Endothelial cell of umbilical vein (primary cell): Measurements from ENCODE around the gene WDR90. TPM values are rescaled to one million over a fixed set of nuclear protein-coding genes. Genes with fewer than 3 reads are reported as not detected.
A peak's percentile ranks its signal among the peaks of the same experiment; 100 is the strongest.

Experiments
- BruUV-seq: library from RNA; stranded (reverse); fragments of 400-500 nt; replicated peaks from 2 replicates; lab custom pipeline; 2021; lab: Mats Ljungman, UMichigan
- CTCF ChIA-PET: fragments of 300-600, 350-600 bp; sonication (Branson Sonifier 250); formaldehyde crosslinking; loops from one replicate; lab custom pipeline; 2021; ENCODE audit warnings: antibody characterized with exemption, inconsistent platforms; lab: Charles Lee
- POLR2A ChIA-PET: fragments of 300-600, 350-600 bp; sonication (Branson Sonifier 250); formaldehyde crosslinking; loops from one replicate; lab custom pipeline; 2021; ENCODE audit warnings: antibody characterized with exemption, inconsistent platforms; lab: Charles Lee
- DNase-seq: peaks from one replicate; pipeline ENCODE4 v3.0.0-alpha.2; 2011; ENCODE audit warnings: low read depth, low spot score
- FAIRE-seq: peaks from 2 replicates; lab custom pipeline; 2011; peaks lifted over from hg19 to GRCh38; lab: Jason Lieb, UNC
- H2AFZ ChIP-seq: 2 replicates; pipeline ENCODE4 v1.6.0; 2012; ENCODE audit warnings: low read depth, low read length, control low read depth, inconsistent platforms
- H3K27ac ChIP-seq: 2 replicates; pipeline ENCODE4 v1.5.1; 2011; ENCODE audit warnings: low read depth, mild to moderate bottlenecking, control low read depth, low read length, moderate library complexity; ENCODE audit not compliant: insufficient read depth
- H3K27me3 ChIP-seq, 2 experiments: 2 replicates each; pipeline versions ENCODE4 v1.6.0 to v1.6.1; 2011; ENCODE audit warnings: low read length in 2 of 2, mixed read lengths in 1 of 2; ENCODE audit not compliant: control insufficient read depth in 2 of 2, insufficient read depth in 2 of 2
- H3K36me3 ChIP-seq, 2 experiments: 2 replicates in 1 of 2; 3 replicates in 1 of 2; pipeline ENCODE4 v1.5.1; 2011; ENCODE audit warnings: low read length in 2 of 2, mild to moderate bottlenecking in 1 of 2, moderate library complexity in 1 of 2; ENCODE audit not compliant: control insufficient read depth in 2 of 2, insufficient read depth in 2 of 2; ENCODE audit errors: extremely low read depth in 1 of 2
- H3K4me1 ChIP-seq: 3 replicates; pipeline ENCODE4 v1.5.1; 2011; ENCODE audit warnings: mild to moderate bottlenecking, low read length; ENCODE audit not compliant: control insufficient read depth, insufficient read depth; ENCODE audit errors: extremely low read depth
- H3K4me2 ChIP-seq: 2 replicates; pipeline ENCODE4 v1.6.1; 2011; ENCODE audit warnings: low read length, control low read depth, mixed read lengths; ENCODE audit not compliant: insufficient read depth
- H3K4me3 ChIP-seq, 3 experiments: fragments of 200-600 bp in 1 of 3; sonication (generic), shearing (Covaris generic) in 1 of 3; replicated peaks in 1 of 3; 2 replicates each; pipeline ENCODE4 v1.5.1; 2011 to 2016; ENCODE audit warnings: control low read depth in 3 of 3, low read length in 3 of 3, mild to moderate bottlenecking in 2 of 3, inconsistent platforms in 1 of 3, low read depth in 1 of 3, moderate library complexity in 1 of 3; ENCODE audit not compliant: insufficient read depth in 1 of 3
- H3K79me2 ChIP-seq: 2 replicates; pipeline ENCODE4 v1.6.0; 2012; ENCODE audit warnings: low read length, inconsistent platforms; ENCODE audit not compliant: control insufficient read depth, insufficient read depth
- H3K9ac ChIP-seq: replicated peaks from 2 replicates; pipeline ENCODE3; 2011; ENCODE audit warnings: low read length, control low read depth; ENCODE audit not compliant: insufficient read depth; ENCODE audit errors: extremely low read depth
- H3K9me1 ChIP-seq: replicated peaks from 3 replicates; pipeline ENCODE4 v1.6.0; 2011; ENCODE audit warnings: mild to moderate bottlenecking, low read length; ENCODE audit not compliant: control insufficient read depth, insufficient read depth; ENCODE audit errors: extremely low read depth
- H3K9me3 ChIP-seq: replicated peaks from 2 replicates; pipeline ENCODE4 v1.5.1; 2012; ENCODE audit warnings: low read length, inconsistent platforms; ENCODE audit not compliant: control insufficient read depth, insufficient read depth
- H4K20me1 ChIP-seq: replicated peaks from 2 replicates; pipeline ENCODE3; 2011; ENCODE audit warnings: mild to moderate bottlenecking, low read length; ENCODE audit not compliant: control insufficient read depth, insufficient read depth; ENCODE audit errors: extremely low read depth
- EZH2 ChIP-seq: IDR thresholded peaks from 2 replicates; pipeline ENCODE4 v1.6.1; 2012; ENCODE audit warnings: borderline replicate concordance, low read depth, mild to moderate bottlenecking, moderate library complexity, low read length, inconsistent platforms; ENCODE audit not compliant: severe bottlenecking
- FOS ChIP-seq: IDR thresholded peaks from 2 replicates; pipeline ENCODE4 v1.6.1; 2011; ENCODE audit warnings: mild to moderate bottlenecking, low read length, moderate library complexity, borderline replicate concordance; ENCODE audit not compliant: insufficient read depth
- GATA2 ChIP-seq: IDR thresholded peaks from 2 replicates; pipeline ENCODE4 v1.7.0; 2011; ENCODE audit warnings: low read depth, mild to moderate bottlenecking, moderate library complexity, mixed read lengths, low read length; ENCODE audit not compliant: insufficient read length, insufficient read depth
- JUN ChIP-seq: IDR thresholded peaks from 2 replicates; pipeline ENCODE4 v1.6.1; 2011; ENCODE audit warnings: borderline replicate concordance, low read depth; ENCODE audit not compliant: insufficient read length, insufficient read depth
- MAX ChIP-seq: IDR thresholded peaks from 2 replicates; pipeline ENCODE4 v1.6.1; 2011; ENCODE audit not compliant: insufficient read depth, insufficient read length
- MYC ChIP-seq: IDR thresholded peaks from one replicate; pipeline ENCODE4 v1.6.1; 2011; ENCODE audit warnings: mild to moderate bottlenecking, low read depth, low read length
- POLR2AphosphoS5 ChIP-seq: IDR thresholded peaks from 2 replicates; pipeline ENCODE4 v1.6.1; 2012; ENCODE audit warnings: low read depth, mild to moderate bottlenecking, control low read depth, low read length, moderate library complexity; ENCODE audit not compliant: insufficient read depth
- dilution Hi-C: fragments of 300-500 bp; cut with MboI; formaldehyde crosslinking; loops from one replicate; pipeline ENCODE4 v1.15.0; 2019; ENCODE audit warnings: low sequenced_read_pairs; ENCODE audit not compliant: extremely low pct_ligation_motif_present
- intact Hi-C: fragments of 100-400 bp; cut with micrococcal nuclease; formaldehyde crosslinking; loops from one replicate; pipeline ENCODE4 v1.10.0; 2022
- polyA plus RNA-seq, 4 experiments: library from polyadenylated mRNA; depleted of rRNA in 3 of 4; stranded (reverse) in 3 of 4; unstranded in 1 of 4; fragments of >200 nt; gene quantifications; 2 replicates each; pipeline versions ENCODE4 v1.2.1 to v1.2.3, GENCODE V29; 2011 to 2012; ENCODE audit warnings: missing spikeins in 1 of 4
- total RNA-seq: library from RNA; stranded (reverse); gene quantifications from 2 replicates; pipeline ENCODE4 v1.2.3, GENCODE V29; 2021

The WDR90 gene
- total and polyA plus RNA-seq, 2 donors (not counting 3 experiments of a cell fraction or from before 2014, with no cell fraction given), result 22.2 to 51.8 TPM

GRCh38 chr16:681746-682427 lies 32.7 kb downstream of the WDR90 start:
- Histone ChIP-seq H3K36me3 (peaks cover 7 to 19% of the 10 kb centered on the region in 2 experiments), H3K4me2 (peak overlapping the region; percentile 66), H3K9me3 (no peaks in the 10 kb centered on the region), H3K79me2 (peaks cover 31% of the 10 kb centered on the region), H3K27me3 (no peaks in the 10 kb centered on the region), H2AFZ (no peak overlapping the region), H3K9ac (no peak overlapping the region), H3K4me1 (peaks cover 20% of the 10 kb centered on the region), H3K9me1 (no peaks in the 10 kb centered on the region), H4K20me1 (no peaks in the 10 kb centered on the region), H3K4me3 (no peak overlapping the region), H3K27ac (no peak overlapping the region)
- dilution Hi-C loops (no loop called here), intact Hi-C loops (no loop called here)
- DNase-seq (no peak), FAIRE-seq (no peak)
- BruUV-seq, result TSS peak; percentile 43
- POLR2A ChIA-PET, result no interaction called here
- TF ChIP-seq FOS, result no peak
- CTCF ChIA-PET, result interaction anchor here (0.8 to 1.8 kb wide), 4 partner anchors 15 to 289 kb away, joined by 3 to 5 read pairs (median 4); no protein-coding TSS in a partner anchor

- H3K79me2 ChIP-seq, result peaks cover 31% of the 10 kb centered on the region
- H3K9me1 ChIP-seq, result no peaks in the 10 kb centered on the region
- no peaks in the 10 kb centered on the region for H3K9me3 ChIP-seq
- no peak overlapping the region for H3K4me2 ChIP-seq
- FAIRE-seq (no peak), DNase-seq (no peak)
- H3K4me3 ChIP-seq, result no peak overlapping the region
- dilution Hi-C loops (no loop called here), intact Hi-C loops (no loop called here)
- no peaks in the 10 kb centered on the region for H3K27me3 ChIP-seq
- H3K36me3 ChIP-seq, result peaks cover 7 to 19% of the 10 kb centered on the region in 2 experiments
- H2AFZ ChIP-seq, result no peak overlapping the region
- no peaks in the 10 kb centered on the region for H4K20me1 ChIP-seq
- BruUV-seq, result no TSS peak
- TF ChIP-seq GATA2, result no peak
- no peak for TF ChIP-seq MYC
- no peak for TF ChIP-seq POLR2AphosphoS5
- no peak for TF ChIP-seq MAX
- TF ChIP-seq EZH2, result no peak
- TF ChIP-seq JUN, result no peak
- H3K4me1 ChIP-seq, result peaks cover 20% of the 10 kb centered on the region
- CTCF ChIA-PET, result no interaction called here
- H3K27ac ChIP-seq, result no peak overlapping the region
- POLR2A ChIA-PET, result no interaction called here
- H3K9ac ChIP-seq, result no peak overlapping the region
Observed at GRCh38 chr16:682493-683395, 33.6 kb downstream of the WDR90 start.
